AG04449 (cell line): ENCODE results near the gene TMEM86B.

Experiments used
- CTCF ChIA-PET: fragments of 350-600 bp; formaldehyde crosslinking; extraction: SDS; loops from one replicate; lab custom pipeline; 2021; ENCODE audit warnings: antibody characterized with exemption; lab: Yijun Ruan, JAX
- POLR2A ChIA-PET: fragments of 400-600, 350-600 bp; formaldehyde crosslinking; extraction: SDS; loops from one replicate; lab custom pipeline; 2020; ENCODE audit warnings: antibody characterized with exemption, inconsistent platforms; lab: Yijun Ruan, JAX
- DNase-seq: peaks from one replicate; pipeline ENCODE4 v3.0.0-alpha.2; 2010; ENCODE audit warnings: low read depth, low spot score
- H3K4me3 ChIP-seq: 2 replicates; pipeline ENCODE4 v1.5.1; 2011; ENCODE audit warnings: low read depth, mild to moderate bottlenecking, control low read depth, low read length
- TF ChIP-seq, protein P1 (sequence below): IDR thresholded peaks from one replicate; pipeline ENCODE4 v1.5.1; 2011; ENCODE audit warnings: mild to moderate bottlenecking, moderate library complexity, low read length, control low read depth, inconsistent platforms; ENCODE audit not compliant: insufficient read depth; ENCODE audit errors: missing control alignments

The TMEM86B gene

DNA sequence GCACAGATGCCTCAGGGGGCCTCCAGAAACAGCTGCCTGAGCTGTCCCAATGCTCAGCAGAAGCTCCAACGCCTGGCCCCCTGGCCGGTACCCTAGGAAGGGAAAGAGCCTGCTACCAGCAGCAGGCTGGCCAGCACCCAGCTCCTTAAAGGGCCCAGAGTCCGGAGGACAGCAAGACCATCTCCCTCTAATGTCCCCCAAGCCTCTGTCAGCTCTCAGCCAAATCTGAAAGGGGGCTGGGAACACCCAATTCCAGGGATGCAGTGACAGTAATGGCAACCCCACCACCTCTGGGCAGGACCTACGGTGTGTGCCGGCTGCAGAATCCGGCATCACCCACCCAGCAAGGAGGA, 26.0 kb upstream of the TMEM86B start:
- DNase-seq: no peak
- H3K4me3 ChIP-seq: no peak overlapping the region
- TF ChIP-seq, protein P1, sequence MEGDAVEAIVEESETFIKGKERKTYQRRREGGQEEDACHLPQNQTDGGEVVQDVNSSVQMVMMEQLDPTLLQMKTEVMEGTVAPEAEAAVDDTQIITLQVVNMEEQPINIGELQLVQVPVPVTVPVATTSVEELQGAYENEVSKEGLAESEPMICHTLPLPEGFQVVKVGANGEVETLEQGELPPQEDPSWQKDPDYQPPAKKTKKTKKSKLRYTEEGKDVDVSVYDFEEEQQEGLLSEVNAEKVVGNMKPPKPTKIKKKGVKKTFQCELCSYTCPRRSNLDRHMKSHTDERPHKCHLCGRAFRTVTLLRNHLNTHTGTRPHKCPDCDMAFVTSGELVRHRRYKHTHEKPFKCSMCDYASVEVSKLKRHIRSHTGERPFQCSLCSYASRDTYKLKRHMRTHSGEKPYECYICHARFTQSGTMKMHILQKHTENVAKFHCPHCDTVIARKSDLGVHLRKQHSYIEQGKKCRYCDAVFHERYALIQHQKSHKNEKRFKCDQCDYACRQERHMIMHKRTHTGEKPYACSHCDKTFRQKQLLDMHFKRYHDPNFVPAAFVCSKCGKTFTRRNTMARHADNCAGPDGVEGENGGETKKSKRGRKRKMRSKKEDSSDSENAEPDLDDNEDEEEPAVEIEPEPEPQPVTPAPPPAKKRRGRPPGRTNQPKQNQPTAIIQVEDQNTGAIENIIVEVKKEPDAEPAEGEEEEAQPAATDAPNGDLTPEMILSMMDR: no peak
- ChIA-PET POLR2A (interaction anchor here (0.8 kb wide), 1 partner anchor 153 kb away, joined by 3 read pairs; the partner anchor contains the start of gene UBE2S), CTCF (interaction anchor here (0.9 to 1.8 kb wide), 4 partner anchors 8 to 165 kb away, joined by 3 to 8 read pairs (median 3); no protein-coding TSS in a partner anchor)

DNA sequence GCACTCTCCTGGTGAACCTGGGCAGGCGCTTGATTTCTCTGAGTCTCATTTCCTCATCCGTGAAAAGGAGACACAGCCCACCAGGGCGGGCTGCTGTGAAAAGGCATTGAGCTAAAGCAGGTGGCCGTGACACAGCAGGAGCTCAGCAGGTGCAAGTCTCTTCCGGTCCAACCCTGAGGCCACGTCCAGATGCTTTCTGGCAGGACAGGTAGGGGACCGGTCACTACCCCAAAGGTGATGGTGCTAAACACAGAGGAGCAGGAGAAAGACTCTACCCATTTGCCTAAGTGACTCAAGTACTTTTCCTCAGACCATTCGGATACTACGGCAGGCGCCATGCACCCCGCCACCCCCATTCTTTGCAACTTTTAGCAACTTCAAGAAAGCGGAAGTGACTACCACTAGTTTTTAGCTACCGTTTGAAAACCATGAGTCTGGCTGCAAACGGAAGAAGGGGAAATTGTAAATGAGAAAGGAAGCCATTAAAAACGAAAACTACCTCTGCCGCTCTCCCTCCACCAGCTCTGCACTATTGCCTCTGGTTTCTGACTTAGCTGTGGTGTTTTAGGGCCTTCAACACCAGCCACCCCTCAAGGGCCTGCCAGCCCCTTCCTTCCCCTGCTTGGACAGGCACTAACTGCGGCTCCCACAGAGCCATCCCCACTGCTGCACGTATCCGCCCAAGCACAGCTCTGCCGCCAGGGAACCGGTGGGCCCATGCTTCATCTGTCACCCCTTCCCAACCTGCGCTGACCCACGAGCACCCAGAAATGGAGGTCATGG, 25.5 kb upstream of the TMEM86B start:
- POLR2A ChIA-PET: interaction anchor here (0.8 kb wide), 1 partner anchor 154 kb away, joined by 3 read pairs; the partner anchor contains the start of gene UBE2S
- DNase-seq: no peak
- CTCF ChIA-PET: interaction anchor here (0.6 to 1.4 kb wide), 4 partner anchors 8 to 165 kb away, joined by 3 read pairs; no protein-coding TSS in a partner anchor
- H3K4me3 ChIP-seq: no peak overlapping the region
- TF ChIP-seq, protein P1: no peak

DNA sequence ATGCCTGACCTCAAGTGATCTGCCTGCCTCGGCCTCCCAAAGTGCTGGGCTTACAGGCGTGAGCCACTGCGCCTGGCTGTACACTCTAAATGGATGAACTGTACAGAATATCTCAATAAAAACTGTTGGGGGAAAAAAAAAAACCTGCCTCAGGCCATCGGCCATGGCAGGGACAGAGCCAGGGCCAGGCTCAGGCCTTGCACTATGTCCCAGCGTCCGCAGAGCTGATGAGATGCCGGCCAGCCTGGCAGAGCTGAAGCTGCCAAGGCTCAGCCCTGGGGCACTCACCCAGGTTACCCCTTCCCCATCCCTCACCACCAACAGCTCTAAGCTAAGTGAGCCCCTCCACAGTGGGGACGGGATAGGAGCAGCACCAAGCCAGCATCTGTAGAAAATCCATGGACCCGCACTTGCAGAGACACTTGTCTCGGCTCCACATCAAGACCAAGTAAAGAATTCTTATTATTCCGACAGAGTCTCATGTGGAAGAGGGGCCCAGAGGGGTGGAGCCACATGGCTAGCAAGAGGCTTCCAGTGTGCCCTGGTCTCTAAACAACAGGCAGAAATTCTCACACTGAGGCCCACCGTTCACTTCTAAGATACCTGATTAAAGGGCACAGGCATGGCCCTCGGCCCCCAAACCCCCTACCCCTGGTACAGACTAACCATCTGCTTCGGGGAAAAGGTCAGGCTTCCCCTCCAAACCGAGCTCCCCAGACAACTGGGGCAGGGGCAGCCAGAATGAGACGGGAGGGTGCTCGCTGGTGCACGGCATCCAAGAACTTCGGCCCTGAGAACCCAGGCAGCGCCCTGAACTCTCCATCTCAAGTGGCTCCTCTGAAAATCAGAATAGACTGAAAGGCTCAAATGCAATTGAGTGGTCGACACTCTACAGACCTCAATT, 24.4 kb upstream of the TMEM86B start:
- TF ChIP-seq, protein P1: no peak
- no peak overlapping the region for H3K4me3 ChIP-seq
- POLR2A ChIA-PET: no interaction called here
- CTCF ChIA-PET: no interaction called here
- DNase-seq: no peak

DNA sequence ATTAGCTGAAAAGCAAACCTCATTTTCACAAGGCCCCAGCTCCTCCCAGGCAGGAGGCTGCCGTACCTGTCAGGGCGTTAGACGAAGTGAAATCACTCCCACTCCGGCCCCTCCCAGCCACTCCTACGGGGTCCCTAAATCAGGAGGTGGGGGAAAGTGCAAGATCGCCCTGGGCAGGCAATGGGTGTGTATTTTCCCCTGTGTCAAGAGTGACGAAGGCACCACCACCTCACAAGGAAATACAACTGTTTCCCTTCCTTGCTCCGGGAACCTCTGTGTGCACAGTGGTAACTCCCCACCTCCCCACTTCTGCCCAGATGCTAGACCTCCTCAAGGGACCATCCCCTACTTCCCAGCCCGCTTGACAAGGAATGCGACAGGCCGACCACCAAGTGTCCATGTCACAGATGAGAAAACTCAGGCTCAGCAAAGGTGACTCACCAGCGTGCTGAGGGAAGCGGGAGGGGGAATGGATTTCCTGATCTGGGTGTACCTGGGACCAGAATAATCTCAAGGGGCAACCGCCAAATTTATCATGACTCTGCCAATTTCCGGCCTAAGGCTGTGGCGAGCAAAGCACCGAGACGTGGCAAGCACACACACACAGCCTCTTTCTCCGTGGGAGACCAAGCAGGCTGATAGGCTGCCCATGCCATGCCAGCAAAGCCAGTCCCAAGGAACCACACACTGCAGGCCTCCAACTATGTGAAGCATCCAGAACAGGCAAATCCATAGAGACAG, 22.9 kb upstream of the TMEM86B start:
- no peak for DNase-seq
- ChIA-PET POLR2A (no interaction called here), CTCF (interaction anchor here (1.5 kb wide), 1 partner anchor 8 kb away, joined by 6 read pairs; no protein-coding TSS in a partner anchor)
- TF ChIP-seq, protein P1: no peak
- no peak overlapping the region for H3K4me3 ChIP-seq

DNA sequence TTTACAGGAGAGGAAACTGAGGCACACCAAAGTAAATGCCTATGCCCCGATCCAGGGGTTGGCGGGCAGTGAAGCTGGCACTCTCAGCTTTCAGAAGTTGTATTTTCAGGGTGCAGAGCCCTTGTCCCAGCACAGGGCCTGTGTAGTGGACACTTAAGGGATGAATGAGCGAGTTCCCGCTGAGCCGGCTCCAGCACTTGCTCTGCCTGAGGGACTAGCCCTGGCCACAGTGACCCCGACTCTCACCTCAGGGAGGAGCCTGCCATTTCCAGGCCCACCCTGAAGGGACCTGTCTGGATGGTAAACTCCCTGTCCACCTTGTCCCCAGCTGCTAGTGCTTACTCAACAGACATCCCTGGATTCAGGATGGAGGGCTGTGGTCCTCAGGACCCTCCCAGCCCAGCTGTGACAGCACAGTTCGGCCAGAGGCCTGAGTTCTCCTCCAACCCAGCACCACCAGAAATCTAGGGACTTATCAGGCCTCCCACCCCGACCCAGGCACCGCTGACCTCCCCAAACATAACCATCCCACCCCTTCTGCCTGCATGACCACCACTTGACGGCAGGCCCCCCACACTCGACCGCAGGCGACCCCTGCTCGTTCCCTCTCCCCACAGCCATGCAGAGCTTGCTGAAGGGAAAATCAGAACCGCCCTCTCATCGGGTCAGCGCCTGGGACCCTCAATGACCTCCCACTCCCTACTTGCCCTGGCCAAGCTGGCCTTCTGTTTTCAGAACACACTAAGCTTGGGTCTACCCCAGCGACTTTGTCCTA, 21.9 kb upstream of the TMEM86B start:
- TF ChIP-seq, protein P1: no peak
- CTCF ChIA-PET: interaction anchor here (0.9 to 2.3 kb wide), 3 partner anchors 9 to 90 kb away, joined by 3 to 6 read pairs (median 5); no protein-coding TSS in a partner anchor
- no peak overlapping the region for H3K4me3 ChIP-seq
- no peak for DNase-seq
- POLR2A ChIA-PET: no interaction called here
